Stimulated activated naive CD4-positive, alpha-beta T cell treated with Interleukin-2 at 50 U/mL for 16 hours (primary cell): Measurements from ENCODE around the gene P3H1.

ENCODE experiments used
- DNase-seq: peaks from one replicate; lab custom pipeline; 2025; lab: John Stamatoyannopoulos, UW

Gene P3H1

DNA sequence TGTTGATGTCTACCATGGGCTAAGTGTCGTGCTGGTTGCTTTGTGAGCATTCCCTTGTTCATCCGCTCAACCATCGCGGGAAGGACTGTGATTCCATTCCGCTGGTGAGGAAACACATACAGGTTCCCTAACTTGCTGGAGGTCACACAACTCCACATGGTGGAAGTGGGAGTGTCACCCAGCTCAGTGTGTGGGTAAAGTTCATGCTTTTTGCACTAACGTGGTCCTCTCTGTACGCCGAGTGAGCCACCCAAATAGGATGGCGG is 22.7 kb downstream of the P3H1 start:
- no peak for DNase-seq

DNA sequence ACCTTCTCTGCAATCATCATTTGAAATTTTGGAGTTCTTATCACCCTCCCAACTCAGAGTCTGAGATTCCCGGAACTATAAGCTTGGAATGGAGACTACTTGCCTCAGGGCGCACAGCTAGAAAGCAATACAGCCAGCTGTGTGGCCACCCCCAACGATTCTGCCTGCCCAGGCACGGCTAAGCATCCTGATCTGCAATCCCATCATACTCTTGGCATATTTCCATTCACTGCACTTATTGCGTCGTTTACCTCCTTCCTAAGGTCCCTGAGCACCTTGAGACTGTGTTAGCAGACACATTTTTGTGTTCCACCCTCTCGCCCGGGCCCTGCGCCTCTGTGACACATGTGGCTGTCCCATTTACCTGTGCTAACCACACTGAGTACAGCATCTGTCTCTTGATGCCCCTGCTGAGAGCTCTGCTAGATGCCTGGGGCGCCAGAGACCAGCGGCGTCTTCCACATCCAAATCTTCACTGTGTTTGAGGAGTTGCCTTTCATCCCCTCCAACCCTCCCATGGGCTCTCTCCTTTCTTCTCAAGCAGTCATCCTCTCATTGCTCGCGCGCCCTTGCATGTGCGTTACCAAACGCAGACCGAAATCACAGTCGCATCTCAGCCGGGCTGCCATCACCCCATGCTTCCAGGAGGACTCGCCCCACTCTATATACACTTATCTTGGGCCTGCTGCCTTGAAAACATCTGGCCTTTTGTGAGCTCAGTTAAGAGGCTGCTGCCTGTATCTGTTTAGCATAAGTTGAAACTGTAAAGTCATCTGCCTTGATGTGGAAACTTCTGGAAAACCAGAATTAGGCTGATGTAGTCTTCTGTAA is 23.3 kb downstream of the P3H1 start:
- DNase-seq: no peak

DNA sequence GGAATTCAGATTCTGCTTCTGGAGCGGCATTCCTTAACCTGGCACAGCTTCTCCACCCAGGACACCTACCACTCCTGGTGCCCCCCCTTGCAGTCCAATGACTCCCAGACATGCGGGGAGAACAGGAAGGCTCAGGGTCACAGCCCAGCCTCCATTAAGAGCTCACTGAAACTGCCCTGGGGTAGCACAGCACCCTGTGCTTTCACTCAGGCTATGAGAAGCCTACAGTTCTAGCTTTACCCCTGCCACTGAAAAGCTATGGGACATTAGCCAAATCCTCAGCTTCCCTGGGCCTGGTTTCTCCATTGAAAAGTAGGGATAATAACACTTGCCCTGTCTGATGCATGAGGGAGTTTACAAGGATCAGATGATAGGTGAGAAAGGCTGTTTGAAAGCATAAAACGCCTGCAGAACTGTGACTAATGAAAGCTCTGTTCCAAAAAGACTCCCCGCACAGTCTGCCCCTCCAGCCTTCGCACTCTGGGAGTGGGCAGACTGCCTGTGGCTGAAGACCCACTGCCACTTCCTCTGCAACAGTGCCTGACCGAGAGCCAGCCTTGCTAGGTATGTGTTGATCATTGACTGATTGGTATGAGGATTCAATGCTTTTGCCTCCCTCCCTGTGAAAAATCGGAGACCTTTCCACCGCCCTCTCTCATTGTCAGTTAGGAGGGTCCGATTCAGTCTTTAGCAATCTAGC is 24.1 kb downstream of the P3H1 start:
- no peak for DNase-seq

DNA sequence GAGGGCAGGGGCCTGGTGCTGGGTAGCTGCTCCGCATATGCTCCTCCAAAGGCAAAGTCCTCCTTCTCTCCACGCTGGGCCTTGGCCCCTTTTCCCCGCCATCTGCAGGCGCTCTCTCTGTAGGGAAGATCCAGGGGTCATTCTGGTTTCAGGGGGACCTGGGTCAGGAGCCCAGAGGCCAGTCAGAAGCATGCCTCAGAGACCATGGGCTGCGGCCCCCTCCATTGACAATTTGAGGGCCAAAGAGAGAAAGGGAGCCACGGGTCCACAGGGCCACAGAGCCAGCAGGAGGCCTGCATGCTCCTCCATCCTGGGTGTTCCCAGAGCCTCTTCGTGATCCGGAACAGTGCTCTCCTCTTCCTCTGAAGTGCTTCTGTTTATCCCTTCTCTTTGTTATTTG is 24.7 kb downstream of the P3H1 start:
- no peak for DNase-seq

DNA sequence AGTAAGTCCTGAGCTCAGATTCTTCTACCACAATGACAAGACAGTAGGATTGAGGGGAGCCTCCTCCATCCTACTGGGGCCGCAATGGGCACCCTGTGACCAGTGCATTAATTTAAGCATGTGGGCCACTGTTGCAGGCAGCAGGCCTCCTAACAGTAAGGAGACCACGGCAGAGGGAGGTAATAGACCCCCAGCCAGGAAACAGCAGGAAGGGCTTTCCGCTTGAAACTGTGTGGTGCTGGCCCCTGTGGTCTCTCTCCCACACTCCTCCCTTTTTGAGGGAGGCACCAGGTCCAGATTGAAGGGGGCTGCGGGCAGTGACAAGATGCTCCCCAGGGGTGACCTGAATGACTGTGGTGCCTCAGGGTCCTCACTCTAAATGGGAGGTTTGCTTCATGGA is 25.1 kb downstream of the P3H1 start:
- no peak for DNase-seq

DNA sequence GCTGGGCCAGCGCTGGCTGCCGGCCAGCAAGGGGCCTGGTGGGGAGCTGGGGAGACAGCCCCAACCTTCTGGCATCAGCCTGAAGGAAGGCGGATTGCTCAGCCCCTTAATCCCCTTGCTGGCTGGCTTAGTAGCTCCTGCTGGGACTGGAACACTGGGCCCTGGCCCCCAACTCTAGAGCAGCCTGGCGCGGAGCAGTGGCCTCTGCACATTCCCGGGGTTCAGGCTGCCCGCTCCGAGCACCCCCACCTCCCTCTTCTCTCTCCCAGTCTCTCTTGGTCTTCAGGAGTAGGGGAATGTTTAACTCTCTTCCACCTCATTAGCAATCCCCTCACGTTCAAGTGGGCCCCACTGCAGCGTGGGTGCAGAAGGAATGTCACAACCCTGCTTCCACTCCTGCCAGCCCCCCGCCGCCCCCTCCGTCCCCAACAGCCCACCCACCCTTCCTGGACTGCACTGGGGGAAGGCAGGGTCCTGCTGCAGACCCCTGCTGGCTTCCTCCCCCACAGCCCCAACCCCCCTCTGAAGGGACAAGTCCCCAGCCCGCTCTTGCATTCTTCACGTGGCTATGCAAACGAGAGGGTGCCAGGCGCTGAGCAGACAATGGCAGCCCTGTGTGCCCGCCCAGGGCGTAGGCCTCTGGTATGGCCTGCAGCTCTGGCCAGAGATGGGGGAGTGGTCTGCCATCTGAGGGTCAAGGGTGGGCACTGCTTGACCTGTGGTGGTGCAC is 25.8 kb downstream of the P3H1 start:
- DNase-seq: no peak

DNA sequence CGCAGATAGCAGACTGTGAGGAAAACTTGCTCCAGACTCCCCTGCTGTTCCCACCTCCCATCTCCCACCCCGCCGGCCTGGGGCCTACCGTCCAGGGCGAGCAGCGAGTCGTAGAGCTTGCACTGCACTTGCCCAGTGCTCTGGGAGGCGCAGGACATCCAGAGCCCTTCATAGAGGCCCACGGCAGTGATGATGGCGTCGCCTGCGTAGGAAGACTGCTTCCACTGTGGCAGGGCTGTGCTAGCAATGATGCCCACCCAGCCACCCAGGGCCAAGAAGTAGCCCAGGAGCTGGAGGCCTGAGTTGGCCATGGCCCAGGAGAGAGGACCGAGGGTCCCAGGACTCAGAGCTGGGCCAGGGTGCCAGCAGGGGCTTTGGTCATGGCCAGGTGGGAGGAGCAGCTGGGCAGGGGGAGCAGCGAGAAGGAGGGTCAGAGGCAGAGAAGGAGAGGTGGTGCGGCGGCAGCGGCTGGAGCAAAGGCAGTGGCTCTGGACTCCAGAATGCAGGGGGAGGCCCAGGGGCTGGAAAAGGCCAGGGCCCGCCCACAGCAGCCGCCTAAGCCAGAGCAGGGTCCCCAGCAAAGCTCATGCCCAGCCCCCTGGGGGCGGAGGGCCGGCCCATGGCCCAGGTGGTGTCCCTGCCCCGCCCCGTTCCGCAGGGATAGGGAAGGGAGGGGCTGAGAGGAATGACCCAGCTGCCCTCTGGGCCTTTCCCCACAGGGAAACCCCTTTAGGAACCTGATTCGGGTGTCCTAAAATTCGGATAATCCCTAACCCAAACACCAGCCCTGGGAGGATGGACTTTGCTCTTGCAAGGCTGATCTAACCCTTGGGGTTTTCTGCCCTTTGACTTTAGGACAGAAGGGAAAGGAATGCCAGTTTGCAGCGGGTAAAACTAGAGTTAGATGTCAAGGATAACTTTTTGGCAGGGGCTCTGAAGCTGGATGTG is 26.8 kb downstream of the P3H1 start, which contains the start of gene CLDN19:
Gene CLDN19, minus strand, starts transcription at position 484 of the 948 bp plus-strand sequence. Its CDS starts 173 bp downstream, at position 311.
- no peak for DNase-seq

DNA sequence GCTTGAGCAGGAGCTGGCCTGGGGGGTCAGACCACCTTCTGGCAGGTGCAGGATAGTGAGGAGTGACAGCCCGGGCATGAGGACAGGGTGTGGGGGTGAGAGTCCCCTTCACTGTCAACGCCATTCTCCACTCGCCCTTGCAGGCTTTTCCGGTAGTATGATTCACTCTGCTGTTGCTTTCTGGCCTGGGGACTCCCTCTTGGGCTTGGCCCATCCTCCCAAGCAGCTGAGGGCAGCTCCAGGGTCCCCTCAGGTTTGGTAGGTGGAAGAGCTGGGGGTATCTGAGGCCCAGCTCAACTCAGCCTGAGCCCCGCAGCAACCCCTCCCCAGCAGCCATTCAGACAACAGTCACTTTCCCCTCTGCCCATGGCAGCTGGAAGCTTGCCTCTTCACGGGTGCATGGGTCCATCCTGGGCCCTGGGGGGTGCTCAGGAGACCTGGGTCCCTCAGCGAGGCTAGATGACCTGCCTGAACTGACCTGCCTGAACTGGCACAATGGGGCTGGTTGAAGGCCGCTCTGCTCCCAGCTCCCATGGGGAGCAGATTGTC is 28.1 kb downstream of the P3H1 start:
- DNase-seq: no peak

DNA sequence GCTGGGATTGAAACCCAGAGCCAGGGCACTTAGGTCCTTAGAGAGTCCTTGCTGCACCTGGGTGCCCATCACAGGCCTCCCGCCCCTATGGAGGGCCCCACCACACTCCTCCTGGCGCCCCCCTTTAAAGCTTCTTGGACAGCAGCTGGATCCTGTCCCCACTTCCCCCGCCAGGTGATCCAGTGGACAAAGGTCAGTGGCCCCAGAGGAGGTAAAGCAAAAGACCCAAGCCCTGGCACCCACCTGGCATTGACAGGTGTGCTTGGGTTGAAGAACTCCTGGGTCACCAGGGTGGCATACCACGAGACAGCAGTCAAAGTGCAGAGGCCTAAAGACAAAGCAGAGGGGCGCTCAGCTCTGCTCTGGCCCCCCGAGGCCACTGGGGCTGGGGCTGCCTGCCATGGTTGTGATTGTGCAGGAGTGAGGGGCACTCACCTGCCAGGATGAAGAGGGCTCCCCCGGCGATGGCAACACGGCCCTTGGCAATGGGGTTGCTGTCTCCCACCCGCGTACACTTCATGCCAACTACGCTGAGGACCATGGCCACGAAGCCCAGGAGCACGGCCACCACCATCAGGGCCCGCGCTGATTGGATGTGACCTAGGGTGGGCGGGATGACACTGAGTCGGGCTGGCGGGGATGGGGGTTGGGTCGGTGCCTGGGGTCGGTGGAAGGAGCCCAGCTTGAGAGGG is 28.7 kb downstream of the P3H1 start:
- no peak for DNase-seq

DNA sequence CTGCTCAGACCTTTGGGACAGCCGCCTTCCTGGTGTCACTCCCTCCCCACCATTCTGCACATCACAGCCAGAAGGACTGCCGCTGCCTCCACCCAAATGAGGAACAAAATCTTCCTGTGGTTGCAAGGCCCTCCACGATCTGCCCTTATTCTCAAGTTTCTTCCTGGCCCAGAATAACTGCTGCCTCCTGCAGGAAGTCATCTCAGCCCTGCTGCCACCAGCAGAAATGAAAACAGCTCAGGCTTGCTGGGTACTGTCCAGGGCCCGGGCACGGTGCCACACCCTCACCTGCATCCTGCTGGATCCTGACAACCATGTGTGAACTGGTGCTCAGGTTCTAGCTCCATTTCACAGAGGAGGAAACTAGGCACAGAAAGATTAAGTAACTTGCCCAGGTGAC is 29.6 kb downstream of the P3H1 start:
- DNase-seq: no peak

DNA sequence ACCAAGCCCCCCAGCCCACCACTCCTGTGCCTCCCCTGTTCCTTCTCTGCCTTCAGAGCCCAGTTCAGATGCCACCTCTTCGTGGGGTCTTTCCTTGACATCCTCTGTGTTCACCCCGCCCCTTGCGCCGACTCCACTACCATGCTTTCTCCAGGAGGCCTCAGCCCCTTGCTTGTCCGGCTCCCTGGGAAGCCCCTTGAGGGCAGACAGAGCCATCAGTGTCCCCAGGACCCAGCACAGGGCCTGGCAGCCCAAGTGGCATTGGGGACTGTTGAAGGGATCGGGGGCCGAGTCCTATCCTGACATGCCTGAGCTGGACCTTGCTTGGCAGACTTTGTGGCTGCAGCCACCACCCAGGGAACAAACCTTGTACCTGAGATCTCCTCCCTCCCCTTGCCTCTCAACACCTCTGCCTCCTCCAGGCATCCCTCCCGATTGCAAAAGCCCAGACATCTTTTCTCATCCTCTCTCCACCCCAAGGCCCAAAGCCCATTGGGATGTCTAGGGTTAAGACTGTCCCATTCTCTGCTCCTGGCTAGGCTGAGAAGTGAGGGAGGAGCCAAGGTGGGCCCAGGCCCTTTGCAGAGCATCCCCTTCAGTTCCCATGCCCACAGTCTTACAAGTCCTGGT is 30.1 kb downstream of the P3H1 start:
- DNase-seq: no peak

DNA sequence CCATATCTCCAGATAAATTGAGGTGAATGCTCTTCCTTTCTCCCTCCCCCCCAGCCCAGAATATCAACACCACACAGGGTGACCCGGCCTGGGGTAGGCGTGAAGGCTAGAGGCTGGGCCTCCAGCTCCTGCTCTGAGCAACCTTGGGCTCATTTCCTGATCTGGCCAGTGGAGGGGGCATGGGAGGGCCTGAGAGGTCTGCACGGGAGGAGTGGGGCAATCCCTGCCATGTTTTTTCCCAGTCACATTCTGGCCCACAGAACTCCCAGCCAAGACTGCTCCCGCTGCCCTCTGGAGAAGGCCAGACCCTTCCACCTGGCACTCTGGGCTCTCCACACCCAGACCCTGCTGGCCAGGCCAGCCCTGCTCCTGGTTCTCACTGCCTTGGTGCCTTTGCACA is 30.7 kb downstream of the P3H1 start:
- no peak for DNase-seq

DNA sequence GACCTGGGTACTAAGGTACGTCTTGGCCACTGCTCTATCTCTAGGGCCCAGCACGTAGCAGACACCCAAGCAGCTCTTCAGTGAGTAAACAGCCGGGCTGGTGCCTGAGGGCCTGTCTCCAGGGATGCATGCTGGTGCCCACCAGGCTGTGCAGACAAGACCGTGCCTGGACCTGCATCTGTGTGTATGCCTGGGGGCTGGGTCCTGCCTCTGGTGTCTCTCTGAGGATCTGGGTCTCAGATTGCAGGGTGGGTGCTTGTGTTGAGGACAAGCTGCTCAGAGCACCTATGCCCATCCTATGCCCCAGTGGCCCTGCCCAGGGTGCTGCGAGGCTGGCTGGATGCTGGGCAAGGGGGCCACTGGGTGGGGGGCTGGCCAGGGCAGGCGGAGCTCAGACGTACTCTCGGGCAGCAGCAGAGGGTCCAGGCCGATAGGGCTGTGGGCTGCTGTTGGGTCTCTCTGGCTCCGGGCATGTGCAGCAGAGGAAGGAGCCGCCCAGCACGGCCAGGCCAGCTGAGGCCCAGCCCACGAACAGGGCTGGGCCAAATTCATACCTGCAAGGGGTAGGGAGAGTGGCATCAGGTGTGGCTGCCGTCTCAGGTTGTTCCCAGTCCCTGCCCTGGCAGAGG is 31.2 kb downstream of the P3H1 start:
- no peak for DNase-seq

DNA sequence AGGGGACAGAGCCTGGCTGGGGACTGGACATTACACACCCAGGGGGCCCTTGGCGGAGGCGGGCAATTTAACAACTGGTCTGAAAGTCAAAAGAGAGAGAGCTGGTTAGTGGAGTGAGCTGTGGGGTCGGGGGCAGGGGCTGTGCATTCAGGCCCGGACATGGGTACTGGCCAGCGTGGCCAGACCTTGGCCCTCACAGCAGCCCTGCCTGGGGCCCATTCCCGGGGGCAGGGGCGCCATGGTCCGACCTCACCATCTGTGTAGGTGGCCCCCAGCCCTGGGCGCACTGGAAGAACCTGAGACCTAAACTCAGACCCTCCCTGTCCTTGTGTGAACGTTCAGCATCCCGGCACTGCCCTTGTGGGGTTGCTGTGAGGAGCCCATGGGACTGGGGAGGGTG is 31.8 kb downstream of the P3H1 start:
- no peak for DNase-seq

DNA sequence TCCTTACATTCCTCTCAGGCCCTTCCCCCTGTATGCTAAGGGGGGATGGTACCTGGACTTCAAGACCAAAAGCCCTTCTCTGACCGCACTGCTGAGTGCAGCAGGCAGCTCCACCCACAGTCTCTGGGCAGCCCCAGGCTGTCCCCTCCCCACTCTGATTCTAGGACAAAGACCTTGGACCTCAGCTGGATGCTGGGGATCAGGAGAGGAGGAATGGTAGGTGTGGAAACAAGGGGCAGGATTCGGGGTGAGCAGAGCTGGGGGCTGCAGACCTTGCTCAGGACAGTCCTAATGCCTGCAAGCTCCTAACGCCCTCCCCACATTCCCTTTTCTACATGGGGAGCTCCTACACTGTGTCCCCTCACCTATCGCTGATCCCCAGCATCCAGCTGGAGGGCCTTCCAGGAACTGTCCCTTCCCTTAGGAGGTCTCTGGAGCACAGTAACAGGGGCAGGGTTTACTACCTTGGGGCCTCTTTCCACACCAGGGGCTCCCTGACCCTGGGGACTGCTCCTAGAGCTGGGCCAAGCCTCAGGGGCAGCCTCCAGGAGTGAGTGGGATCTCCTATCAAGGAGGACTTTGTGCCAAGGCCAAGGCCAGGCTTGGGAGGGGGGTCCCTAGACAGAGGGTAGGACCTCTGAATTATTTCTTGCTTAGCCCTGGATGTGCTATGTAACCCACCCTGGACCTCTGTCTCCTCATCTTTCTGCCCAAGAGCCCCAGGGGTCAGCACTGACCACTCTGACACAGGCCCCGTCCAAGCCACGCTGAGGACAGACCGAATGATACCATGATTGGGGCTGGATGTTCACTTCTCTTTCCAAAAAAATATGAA is 32.4 kb downstream of the P3H1 start:
- no peak for DNase-seq

DNA sequence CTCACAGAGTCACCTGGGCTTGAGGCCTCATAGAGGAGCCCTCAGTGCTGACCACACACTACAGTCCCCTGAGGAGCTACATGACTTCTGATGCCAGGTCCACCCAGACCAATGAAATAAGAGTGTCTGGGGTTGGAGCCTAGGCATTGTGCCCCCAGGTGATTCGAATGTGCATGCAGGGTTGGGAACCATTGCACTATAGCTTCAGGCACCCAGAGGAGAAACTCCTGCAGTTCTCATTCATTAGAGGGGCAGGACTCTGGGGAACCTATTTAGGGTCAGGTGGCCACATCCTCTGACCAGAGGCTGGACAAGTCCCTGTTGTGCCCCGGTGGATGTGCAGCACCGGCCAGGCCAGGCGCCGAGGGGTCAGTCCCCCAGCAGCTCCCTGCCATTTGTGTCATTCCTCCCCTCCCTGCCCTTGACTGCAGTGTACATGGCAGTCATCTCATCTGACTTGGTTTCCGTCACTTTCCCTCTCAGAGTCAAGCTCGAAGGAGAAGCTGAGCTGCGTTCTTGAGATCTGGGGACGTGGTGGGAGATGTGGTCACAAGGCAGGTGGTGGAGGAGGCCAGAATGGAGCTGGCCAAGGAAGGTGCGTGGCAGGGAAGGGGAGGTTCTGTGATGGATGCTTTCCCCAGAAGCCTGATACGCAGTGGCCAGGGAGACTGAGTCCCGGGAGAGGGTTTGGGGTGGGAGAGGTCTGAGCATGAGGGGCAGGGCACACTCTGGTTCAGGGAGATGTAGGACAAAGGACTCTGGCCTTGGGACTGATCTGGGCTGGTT is 33.2 kb downstream of the P3H1 start:
- no peak for DNase-seq

DNA sequence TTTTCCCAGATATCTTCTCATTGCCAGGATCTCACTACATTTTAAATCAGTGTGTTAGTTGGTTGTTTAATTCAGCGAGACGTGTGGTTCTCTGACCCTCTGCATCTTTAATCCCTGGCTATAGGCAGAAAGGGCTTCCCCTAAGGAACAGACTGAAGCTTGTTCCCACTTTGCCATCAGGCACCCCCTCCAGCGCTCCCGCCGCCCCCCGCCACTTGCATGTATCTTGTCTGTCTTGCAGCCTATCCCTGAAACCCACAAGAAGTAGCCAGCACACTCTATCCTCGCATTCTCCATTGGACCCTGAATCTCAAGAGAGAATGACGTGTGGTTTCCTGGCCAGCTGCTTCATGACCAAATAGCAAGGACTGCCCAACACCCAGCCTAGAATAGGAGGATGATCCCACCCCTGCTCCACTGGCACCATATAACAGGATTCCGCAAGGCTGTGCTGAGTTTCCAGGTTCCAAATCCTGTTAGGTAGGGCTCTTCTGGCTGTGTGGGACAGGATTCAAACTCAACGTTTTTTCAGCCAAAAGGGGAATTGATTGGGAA is 34.6 kb downstream of the P3H1 start:
- no peak for DNase-seq

DNA sequence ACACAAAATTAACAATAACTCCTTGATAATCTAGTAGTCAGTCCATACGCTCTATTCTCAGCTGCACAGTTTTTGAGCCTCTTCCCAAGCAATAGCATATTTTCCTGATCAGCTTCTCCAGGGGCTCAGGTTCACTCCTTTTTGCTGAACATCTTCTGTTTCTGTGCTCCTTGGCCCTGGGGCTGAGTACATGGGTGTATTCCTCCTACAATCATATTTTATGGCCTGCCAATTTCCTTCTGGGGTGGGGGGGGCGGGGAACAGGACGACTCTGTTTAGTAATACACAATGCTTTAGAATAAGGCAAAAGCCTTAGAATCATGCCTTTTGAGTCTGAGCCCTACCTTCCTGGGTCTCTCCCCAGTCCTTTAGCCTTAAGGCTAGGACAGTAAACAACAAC is 35.2 kb downstream of the P3H1 start:
- DNase-seq: no peak
